ENCODE results near the gene NISCH. TPM values are rescaled to one million over a fixed set of nuclear protein-coding genes. Genes with fewer than 3 reads are reported as not detected.
A peak's percentile ranks its signal among the peaks of the same experiment; 100 is the strongest.

Gene NISCH
- total RNA-seq, 1 experiment from 2014 or later, result 60.4 TPM

DNA sequence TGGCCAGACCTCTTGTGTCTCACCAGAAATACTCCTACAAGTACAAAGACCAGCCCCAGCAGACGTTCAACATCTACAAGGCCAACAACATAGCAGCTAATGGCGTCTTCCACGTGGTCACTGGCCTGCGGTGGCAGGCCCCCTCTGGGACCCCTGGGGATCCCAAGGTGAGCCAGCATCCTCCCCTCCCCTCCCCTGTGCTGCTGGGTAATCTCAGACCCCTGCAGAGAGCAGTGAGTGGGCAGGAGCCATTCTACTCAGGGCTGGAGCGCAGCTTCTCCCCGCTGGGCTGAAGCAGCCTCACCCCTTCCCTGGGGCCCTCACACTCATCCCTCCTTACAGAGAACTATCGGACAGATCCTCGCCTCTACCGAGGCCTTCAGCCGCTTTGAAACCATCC, 49.6 kb downstream of the NISCH start:
- CTCF ChIA-PET, result no interaction called here
- Histone ChIP-seq H3F3A (ENCODE audit: low read length, unreplicated experiment) (no peaks in the 10 kb centered on the region), H3K9me3 (ENCODE audit: low read length) (no peaks in the 10 kb centered on the region), H3K9me2 (replicated peaks; ENCODE audit: low read length) (no peaks in the 10 kb centered on the region), H3K4me1 (ENCODE audit: insufficient read depth, low read length) (peaks cover 13% of the 10 kb centered on the region; the same call in 1 of the 2 replicates), H3K4me2 (ENCODE audit: low read length) (no peak overlapping the region), H3K79me2 (ENCODE audit: low read length) (no peaks in the 10 kb centered on the region), H2AFZ (ENCODE audit: low read length) (no peak overlapping the region), H3K36me3 (ENCODE audit: low read depth, low read length) (no peaks in the 10 kb centered on the region), H3K4me3 (ENCODE audit: low read length) (no peak overlapping the region), H4K20me1 (ENCODE audit: low read length) (no peaks in the 10 kb centered on the region), H3K27me3 (ENCODE audit: low read length) (no peaks in the 10 kb centered on the region), H3K9ac (ENCODE audit: low read length) (no peak overlapping the region), H3K27ac (ENCODE audit: low read length) (no peak overlapping the region)
- intact Hi-C loops (cut with micrococcal nuclease), result no loop called here
- TF ChIP-seq EZH2 (IDR thresholded peaks at IDR 0.05; ENCODE audit: low read length, unreplicated experiment) (no peak), EZH2phosphoT487 (IDR thresholded peaks at IDR 0.05; ENCODE audit: borderline replicate concordance, low read length) (no peak)
- ATAC-seq (no peak), DNase-seq (no peak)
- no TSS peak for BruUV-seq (replicated peaks)
- POLR2A ChIA-PET (ENCODE audit: unreplicated experiment), result no interaction called here

DNA sequence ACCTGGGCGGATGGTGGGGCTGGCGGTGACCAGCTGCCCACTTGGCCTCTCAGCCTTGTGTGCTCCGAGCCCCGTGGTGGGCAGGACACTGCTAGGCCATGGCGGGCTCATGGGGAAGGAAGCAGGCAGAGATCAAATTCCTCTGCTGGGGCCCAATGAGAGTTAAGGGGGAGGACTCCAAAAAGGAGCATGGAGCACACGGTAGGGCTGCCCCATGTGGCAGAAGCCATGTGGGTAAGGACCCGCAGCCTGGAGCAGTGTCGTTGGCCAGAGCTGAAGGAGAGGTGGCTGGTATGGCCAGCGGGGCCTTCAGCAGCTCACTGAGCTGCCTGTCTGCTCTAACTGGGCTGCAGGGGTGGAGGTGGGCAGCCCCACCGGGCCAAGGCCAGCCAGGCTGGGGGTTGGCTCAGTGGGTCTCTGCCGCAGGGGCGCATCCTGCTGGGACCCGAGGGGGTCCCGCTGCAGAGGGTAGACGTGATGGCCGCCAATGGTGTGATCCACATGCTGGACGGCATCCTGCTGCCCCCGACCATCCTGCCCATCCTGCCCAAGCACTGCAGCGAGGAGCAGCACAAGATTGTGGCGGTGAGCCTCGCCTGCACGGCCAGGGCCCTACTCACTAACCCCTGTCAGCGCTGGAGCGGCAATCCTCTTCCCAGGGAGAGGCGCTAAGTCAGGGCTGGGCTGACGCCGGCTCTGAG, 51.0 kb downstream of the NISCH start:
- BruUV-seq (replicated peaks), result no TSS peak
- H3K9me2 ChIP-seq (replicated peaks; ENCODE audit: low read length), result no peaks in the 10 kb centered on the region
- H3K36me3 ChIP-seq (ENCODE audit: low read depth, low read length), result no peaks in the 10 kb centered on the region
- no peaks in the 10 kb centered on the region for H3F3A ChIP-seq (ENCODE audit: low read length, unreplicated experiment)
- H3K9me3 ChIP-seq (ENCODE audit: low read length), result no peaks in the 10 kb centered on the region
- H3K4me1 ChIP-seq (ENCODE audit: insufficient read depth, low read length), result peaks cover 13% of the 10 kb centered on the region; the same call in 1 of the 2 replicates
- H3K4me2 ChIP-seq (ENCODE audit: low read length), result no peak overlapping the region
- H2AFZ ChIP-seq (ENCODE audit: low read length), result no peak overlapping the region
- no peaks in the 10 kb centered on the region for H4K20me1 ChIP-seq (ENCODE audit: low read length)
- no peak overlapping the region for H3K27ac ChIP-seq (ENCODE audit: low read length)
- no peak for DNase-seq
- H3K4me3 ChIP-seq (ENCODE audit: low read length), result no peak overlapping the region
- TF ChIP-seq, protein P1, sequence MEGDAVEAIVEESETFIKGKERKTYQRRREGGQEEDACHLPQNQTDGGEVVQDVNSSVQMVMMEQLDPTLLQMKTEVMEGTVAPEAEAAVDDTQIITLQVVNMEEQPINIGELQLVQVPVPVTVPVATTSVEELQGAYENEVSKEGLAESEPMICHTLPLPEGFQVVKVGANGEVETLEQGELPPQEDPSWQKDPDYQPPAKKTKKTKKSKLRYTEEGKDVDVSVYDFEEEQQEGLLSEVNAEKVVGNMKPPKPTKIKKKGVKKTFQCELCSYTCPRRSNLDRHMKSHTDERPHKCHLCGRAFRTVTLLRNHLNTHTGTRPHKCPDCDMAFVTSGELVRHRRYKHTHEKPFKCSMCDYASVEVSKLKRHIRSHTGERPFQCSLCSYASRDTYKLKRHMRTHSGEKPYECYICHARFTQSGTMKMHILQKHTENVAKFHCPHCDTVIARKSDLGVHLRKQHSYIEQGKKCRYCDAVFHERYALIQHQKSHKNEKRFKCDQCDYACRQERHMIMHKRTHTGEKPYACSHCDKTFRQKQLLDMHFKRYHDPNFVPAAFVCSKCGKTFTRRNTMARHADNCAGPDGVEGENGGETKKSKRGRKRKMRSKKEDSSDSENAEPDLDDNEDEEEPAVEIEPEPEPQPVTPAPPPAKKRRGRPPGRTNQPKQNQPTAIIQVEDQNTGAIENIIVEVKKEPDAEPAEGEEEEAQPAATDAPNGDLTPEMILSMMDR (conservative IDR thresholded peaks at IDR 0.05; ENCODE audit: low read depth, low read length), result no peak
- TF ChIP-seq EZH2 (IDR thresholded peaks at IDR 0.05; ENCODE audit: low read length, unreplicated experiment) (no peak), EZH2phosphoT487 (IDR thresholded peaks at IDR 0.05; ENCODE audit: borderline replicate concordance, low read length) (no peak)
- ChIA-PET POLR2A (ENCODE audit: unreplicated experiment) (interaction anchor here (0.6 kb wide), 1 partner anchor 20 kb away, joined by 3 read pairs; no protein-coding TSS in a partner anchor), CTCF (no interaction called here)
- H3K79me2 ChIP-seq (ENCODE audit: low read length), result no peaks in the 10 kb centered on the region
- H3K27me3 ChIP-seq (ENCODE audit: low read length), result no peaks in the 10 kb centered on the region
- intact Hi-C loops (cut with micrococcal nuclease), result no loop called here
- no peak for ATAC-seq
- H3K9ac ChIP-seq (ENCODE audit: low read length), result no peak overlapping the region

- no peaks in the 10 kb centered on the region for H3K9me2 ChIP-seq (replicated peaks; ENCODE audit: low read length)
- TF ChIP-seq EZH2phosphoT487 (IDR thresholded peaks at IDR 0.05; ENCODE audit: borderline replicate concordance, low read length) (no peak), EZH2 (IDR thresholded peaks at IDR 0.05; ENCODE audit: low read length, unreplicated experiment) (no peak)
- TF ChIP-seq, protein P1 (conservative IDR thresholded peaks at IDR 0.05; ENCODE audit: low read depth, low read length), result no peak
- H3K4me3 ChIP-seq (ENCODE audit: low read length), result no peak overlapping the region
- intact Hi-C loops (cut with micrococcal nuclease), result no loop called here
- H3K27ac ChIP-seq (ENCODE audit: low read length), result no peak overlapping the region
- H2AFZ ChIP-seq (ENCODE audit: low read length), result no peak overlapping the region
- H3K9me3 ChIP-seq (ENCODE audit: low read length), result no peaks in the 10 kb centered on the region
- POLR2A ChIA-PET (ENCODE audit: unreplicated experiment), result no interaction called here
- H3K4me2 ChIP-seq (ENCODE audit: low read length), result no peak overlapping the region
- CTCF ChIA-PET, result no interaction called here
- no peaks in the 10 kb centered on the region for H4K20me1 ChIP-seq (ENCODE audit: low read length)
- H3K36me3 ChIP-seq (ENCODE audit: low read depth, low read length), result no peaks in the 10 kb centered on the region
- no TSS peak for BruUV-seq (replicated peaks)
- H3K79me2 ChIP-seq (ENCODE audit: low read length), result no peaks in the 10 kb centered on the region
- peaks cover 13% of the 10 kb centered on the region; the same call in 1 of the 2 replicates for H3K4me1 ChIP-seq (ENCODE audit: insufficient read depth, low read length)
- ATAC-seq (peak; percentile 93), DNase-seq (peak; percentile 81)
- no peak overlapping the region for H3K9ac ChIP-seq (ENCODE audit: low read length)
- H3F3A ChIP-seq (ENCODE audit: low read length, unreplicated experiment), result no peaks in the 10 kb centered on the region
- H3K27me3 ChIP-seq (ENCODE audit: low read length), result no peaks in the 10 kb centered on the region
Measured at GRCh38 chr3:52507359-52507758, 52.0 kb downstream of the NISCH start.

Data from PC-3 (cell line).